Activated CD4-positive, alpha-beta T cell treated with anti-CD3 and anti-CD28 coated beads, Interleukin-10, Interleukin-2, amounts not matched to agents 100 ng/mL and 50 ng/mL, durations not matched to agents 16 hours and 8 hours (primary cell): ENCODE data around the gene CP.
"Not testable (repeated sequence)": the region's sequence is repeated elsewhere in the genome, so short reads cannot be mapped to it uniquely, and the experiment has no call there.

Experiments
- DNase-seq: peaks from one replicate; pipeline ENCODE4 v3.0.0-alpha.2; 2020

The CP gene

DNA sequence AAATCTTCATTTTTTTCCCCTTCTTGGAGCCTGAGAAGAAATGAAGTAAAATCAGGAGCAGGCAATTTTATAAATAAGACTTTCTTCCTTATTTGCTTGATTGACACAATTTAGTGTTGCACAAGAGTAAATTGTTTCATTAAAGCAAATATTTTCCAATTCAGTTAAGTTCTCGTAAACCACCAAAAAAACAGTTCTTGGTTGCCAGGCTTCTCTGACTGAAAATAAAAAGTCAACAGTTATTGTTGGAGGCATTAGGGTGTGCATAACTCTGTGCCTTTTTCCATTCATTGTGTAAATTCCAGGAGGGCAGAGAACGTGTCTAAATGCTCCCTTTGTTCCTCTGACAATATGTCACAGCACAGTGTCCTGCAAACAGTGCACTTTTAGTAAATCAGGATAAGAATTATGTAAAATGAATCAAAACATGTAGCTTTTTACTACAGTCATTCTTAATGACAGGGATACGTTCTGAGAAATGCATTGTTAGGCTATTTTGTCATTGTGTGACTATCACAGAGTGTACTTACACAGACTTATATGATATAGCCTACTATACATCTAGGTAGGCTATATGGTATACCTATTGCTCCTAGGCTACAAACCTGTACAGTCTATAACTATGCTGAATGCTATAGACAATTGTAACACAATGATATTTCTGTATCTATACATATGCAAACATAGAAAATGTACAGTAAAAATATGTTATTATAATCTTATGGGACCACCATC is at the start of gene CP:
CP (minus strand) TSS at position 47 of the 735 bp plus-strand sequence; CDS start at position 10, 37 bp downstream.
- DNase-seq, result no peak

DNA sequence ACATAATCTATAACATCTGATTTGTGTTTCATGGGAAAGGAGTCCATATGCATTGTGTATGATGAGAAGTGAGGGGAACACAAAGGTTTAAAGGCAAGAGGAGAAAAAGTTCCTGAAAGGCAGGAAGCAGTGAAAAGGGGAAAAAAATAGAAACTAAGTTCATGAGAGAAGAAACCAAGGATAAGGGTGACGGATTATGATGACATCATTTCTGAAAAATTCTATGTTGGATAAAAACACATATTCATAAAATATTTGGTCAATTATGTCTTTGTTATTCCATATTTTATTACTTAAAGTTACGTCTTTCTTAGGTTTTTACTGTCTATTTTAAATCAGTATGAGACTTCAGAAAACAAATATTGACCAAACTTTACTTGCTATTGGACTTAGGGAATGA is 48.6 kb upstream of the CP start:
- DNase-seq, result no peak

GRCh38 chr3:149269687-149270086 is 48.1 kb upstream of the CP start:
- no peak for DNase-seq

- DNase-seq, result no peak
Measured at GRCh38 chr3:149267565-149267964, 45.9 kb upstream of the CP start.

DNA sequence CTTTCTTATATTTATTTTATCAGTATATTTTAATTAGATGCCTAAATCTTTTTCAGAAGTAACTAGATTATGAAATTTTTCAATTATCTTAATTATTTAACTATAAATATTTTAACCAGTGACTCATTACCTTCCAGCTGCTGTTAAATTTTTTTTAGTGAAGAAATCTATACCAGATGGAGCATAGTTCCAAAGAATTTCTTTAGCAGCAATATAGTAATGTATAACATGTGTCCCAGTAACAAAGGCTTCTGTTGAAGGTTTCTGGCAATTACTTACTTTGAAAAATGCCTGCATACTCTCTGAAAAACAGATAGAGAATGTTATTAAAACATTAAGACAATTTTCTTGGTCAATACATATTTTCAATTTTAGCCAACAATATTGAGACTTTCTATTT is 45.1 kb upstream of the CP start:
- no peak for DNase-seq

DNA sequence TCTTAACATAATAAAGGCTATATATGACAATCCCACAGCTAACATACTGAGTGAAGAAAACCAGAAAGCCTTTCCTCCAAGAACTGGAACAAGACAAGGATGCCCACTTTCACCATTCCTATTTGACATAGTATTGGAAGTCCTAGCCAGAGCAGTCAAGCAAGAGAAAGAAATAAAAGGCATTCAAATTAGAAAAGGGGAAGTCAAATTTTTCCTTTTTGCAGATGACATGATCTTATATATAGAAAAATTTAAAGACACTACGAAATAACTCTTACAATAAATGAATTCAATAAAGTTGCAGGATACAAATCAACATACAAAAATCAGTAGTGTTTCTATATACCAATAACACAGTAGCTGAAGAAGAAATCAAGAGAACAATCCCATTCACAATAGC is 42.2 kb upstream of the CP start:
- DNase-seq, result no peak

- DNase-seq, result no peak
Measured at GRCh38 chr3:149258714-149259113, 37.1 kb upstream of the CP start.

DNA sequence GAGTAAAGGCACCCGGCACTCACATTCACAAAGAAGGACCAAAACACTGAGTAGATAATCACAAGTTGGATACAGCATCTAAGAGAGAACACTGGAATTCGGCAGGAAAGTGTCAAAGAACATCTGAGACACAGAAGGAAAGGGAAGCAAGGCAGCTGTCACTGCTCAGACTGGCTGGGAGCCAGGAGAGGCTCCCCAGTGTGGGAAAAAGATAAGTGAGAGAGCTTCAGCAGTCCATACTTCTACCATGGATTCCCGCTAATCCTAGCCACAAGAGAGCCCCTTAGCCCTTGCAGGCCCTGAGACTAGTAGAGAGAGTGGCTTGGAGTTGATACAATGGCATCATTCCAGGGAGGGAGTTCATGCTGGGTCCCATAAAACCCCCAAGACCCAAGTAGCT is 36.7 kb upstream of the CP start:
- DNase-seq, result no peak

GRCh38 chr3:149252272-149252671 is 30.6 kb upstream of the CP start:
- no peak for DNase-seq

- no peak for DNase-seq
Measured at GRCh38 chr3:149251186-149251585, 29.6 kb upstream of the CP start.

- peak; percentile 74 for DNase-seq
Measured at GRCh38 chr3:149247929-149248691, 26.5 kb upstream of the CP start.

DNA sequence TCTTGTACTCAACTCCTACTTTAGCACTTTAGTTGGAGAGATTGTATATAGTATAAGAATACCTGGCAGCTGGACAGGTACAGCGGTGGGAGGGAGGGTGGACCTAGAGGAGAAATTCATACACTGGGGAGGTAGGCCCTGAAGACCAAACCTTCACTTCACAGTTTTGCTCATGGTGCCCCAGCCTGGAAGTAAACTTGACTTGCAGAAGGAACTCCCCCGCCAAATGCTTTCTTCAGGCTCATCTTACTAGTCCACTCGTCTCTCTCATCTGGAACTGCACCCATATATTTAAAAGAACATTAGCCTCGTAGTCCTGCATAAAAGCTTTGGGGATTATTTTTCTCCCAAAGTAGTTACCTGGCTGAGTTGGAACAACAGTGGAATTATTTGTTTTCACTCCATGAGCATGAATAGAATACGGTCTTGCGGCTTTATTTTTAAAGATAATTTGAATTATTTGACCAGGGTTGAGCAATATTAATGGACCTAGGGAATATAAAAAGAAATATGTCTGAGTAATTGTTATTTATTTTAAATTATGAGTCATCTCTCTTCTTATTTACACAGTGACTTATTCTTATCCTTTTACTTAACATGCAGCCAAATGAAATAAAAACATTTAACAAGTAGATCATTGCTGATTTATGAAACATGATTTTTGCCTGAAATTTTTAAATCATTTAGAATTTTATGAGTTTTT is 25.5 kb upstream of the CP start:
- no peak for DNase-seq

GRCh38 chr3:149245738-149246451 is 24.3 kb upstream of the CP start:
- peak; percentile 48 for DNase-seq

- DNase-seq, result no peak
Measured at GRCh38 chr3:149243540-149243939, 21.9 kb upstream of the CP start.

GRCh38 chr3:149239357-149239936 is 17.8 kb upstream of the CP start:
- no peak for DNase-seq

DNA sequence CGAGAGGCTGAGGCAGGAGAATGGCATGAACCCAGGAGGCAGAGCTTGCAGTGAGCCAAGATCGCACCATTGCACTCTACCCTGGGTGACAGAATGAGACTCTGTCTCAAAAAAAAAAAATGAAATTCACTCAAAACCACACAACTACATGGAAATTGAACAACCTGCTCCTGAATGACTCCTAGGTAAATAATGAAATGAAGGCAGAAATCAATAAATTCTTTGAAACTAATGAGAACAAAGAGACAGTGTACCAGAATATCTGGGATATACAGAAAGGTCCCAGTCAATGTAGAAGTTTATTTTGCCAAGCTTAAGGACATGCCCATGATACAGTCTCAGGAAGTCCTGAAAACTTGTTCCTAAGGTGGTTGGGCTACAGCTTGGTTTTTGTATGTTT is 16.6 kb upstream of the CP start:
- not testable (repeated sequence) for DNase-seq

DNA sequence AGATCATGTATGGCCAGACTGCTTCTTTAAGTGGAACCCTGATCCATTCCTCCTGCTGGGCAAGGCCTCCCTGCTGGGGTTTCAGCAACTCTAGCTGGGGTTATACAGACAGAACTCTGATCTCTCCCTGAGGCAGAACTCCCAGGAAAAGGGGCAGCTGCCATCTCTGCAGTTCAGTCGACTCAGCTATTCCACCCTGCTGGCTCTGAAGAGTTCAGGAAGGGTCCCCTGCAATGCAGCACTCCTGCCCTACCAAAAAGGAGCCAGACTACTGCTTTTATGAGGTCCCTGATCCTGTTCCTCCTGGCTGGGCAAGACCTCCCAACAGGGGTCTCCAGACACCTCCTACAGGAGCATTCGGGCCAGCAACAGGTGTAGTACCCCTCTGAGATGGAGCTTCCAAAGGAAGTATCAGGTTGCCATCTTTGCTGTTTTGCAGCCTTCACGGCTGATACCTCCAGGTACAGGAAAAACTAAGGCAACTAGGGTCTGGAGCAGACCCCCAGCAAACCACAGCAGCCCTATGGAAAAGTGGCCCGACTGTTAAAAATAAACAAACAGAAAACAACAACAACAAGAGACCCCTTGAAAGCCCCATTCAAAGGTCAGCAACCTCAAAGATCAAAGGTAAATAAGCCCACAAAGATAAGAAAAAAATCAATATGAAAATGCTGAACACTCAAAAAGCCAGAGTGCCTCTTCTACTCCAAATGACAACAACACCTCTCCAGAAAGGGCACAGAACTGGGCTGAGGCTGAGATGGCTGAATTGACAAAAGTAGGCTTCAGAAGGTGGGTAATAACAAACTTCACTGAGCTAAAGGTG is 14.2 kb upstream of the CP start:
- DNase-seq, result no peak

GRCh38 chr3:149234671-149235245 is 13.1 kb upstream of the CP start:
- no peak for DNase-seq

DNA sequence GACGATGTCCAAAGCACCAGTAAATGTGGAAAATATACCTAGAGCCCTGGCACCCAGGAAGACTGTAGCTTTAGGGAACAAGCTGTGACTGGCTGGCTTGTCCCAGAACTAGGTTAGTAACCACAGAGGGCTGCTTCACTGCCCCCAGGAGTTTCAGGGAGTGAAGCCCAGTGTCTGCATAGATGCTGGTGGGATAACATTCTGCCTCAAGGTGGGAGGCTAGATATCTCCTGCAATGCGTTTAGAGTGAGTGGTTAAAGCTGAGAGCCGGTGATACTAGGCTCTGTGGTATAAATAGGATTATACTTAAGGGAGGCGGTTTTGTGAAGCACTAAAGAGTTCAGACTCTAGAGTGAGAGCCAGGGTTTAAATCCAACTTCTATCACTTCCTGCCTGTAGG is 11.7 kb upstream of the CP start:
- no peak for DNase-seq

DNA sequence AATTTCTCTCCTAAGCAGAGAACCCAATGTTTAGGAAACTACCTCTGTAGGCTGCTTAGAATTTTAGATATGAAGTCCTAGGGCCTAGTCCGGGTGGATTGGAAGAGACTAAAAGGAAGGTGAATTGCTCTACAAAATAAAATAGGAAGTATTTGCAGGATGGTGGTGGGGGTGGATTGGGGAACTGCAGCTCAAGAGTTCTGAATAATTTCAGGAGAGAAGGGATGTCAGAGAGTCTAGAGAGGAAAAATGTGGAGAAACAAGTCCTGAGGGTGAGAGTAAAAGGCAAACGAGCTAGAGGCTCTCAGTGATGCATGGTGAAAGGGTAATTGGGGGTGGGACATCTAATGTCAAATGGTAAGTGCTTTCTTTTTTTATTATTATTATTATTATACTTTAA is 10.2 kb upstream of the CP start:
- DNase-seq, result no peak

DNA sequence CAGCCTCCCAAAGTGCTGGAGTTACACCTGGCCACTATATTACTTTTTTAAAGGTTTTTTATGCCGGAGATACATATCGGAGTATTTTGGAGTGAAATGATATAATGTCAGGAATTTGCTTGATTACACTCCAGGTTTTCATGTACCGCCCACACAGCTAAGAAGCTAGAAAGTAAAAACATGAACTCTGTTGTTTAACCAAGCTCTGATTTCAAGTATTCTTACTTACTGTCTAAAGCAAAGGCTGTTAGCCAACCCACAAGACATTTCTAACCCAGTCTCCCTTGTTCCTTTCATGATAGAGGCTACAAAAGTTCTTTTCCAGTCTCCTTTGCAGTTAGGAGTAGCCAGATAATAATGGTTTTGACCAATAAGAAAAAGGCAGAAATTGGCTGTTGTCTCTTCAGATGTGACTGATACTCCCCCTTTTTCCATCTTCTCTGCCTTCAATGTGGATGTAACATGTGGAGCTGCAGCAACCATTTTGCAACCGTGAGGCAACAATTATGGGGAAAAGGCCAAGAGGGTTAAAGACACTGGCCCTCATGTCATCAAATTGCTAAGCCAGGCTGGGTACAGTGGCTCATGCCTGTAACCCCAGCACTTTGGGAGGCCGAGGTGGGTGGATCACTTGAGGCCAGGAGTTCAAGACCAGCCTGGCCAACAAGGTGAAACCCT is 6.1 kb upstream of the CP start:
- DNase-seq, result no peak
